Measurements from ENCODE around the gene TMEM30A.

Gene TMEM30A

GRCh38 chr6:75284632-75285282, at the start of gene TMEM30A:
TSS of gene TMEM30A (minus strand) at chr6:75284792. CDS start at chr6:75284638, 154 bp downstream.
- peaks cover 34% of the 10 kb centered on the region for H3K4me1 Mint-ChIP-seq
- H3K27ac Mint-ChIP-seq, result no peak within 1 kb of the TSS
- H3K4me3 Mint-ChIP-seq, result no peak within 1 kb of the TSS
- ATAC-seq (peak; percentile 94), DNase-seq (peak; percentile 94 to 98)
- H3K27me3 Mint-ChIP-seq, result no peaks in the 10 kb centered on the region
- H3K9me3 Mint-ChIP-seq, result no peaks in the 10 kb centered on the region

GRCh38 chr6:75333676-75334200, 49.1 kb upstream of the TMEM30A start:
- no peak overlapping the region for H3K4me3 Mint-ChIP-seq
- H3K27ac Mint-ChIP-seq, result no peak overlapping the region
- ATAC-seq (no peak), DNase-seq (no peak)
- H3K9me3 Mint-ChIP-seq, result no peaks in the 10 kb centered on the region
- peaks cover 36% of the 10 kb centered on the region for H3K27me3 Mint-ChIP-seq
- H3K4me1 Mint-ChIP-seq, result no peaks in the 10 kb centered on the region

- Mint-ChIP-seq H3K4me1 (no peaks in the 10 kb centered on the region), H3K27me3 (peaks cover 28% of the 10 kb centered on the region), H3K27ac (no peak overlapping the region), H3K4me3 (no peak overlapping the region), H3K9me3 (no peaks in the 10 kb centered on the region)
- DNase-seq, result no peak
- no peak for ATAC-seq
These were observed 46.6 kb upstream of the TMEM30A start for GRCh38 chr6:75331151-75331550.

GRCh38 chr6:75329703-75330102, 45.1 kb upstream of the TMEM30A start:
- no peak overlapping the region for H3K27ac Mint-ChIP-seq
- no peak overlapping the region for H3K4me3 Mint-ChIP-seq
- no peaks in the 10 kb centered on the region for H3K9me3 Mint-ChIP-seq
- H3K4me1 Mint-ChIP-seq, result no peaks in the 10 kb centered on the region
- peaks cover 32% of the 10 kb centered on the region for H3K27me3 Mint-ChIP-seq
- DNase-seq (no peak), ATAC-seq (no peak)

GRCh38 chr6:75327807-75328206, 43.2 kb upstream of the TMEM30A start:
- H3K27ac Mint-ChIP-seq, result no peak overlapping the region
- no peaks in the 10 kb centered on the region for H3K4me1 Mint-ChIP-seq
- H3K4me3 Mint-ChIP-seq, result no peak overlapping the region
- ATAC-seq (no peak), DNase-seq (no peak)
- H3K27me3 Mint-ChIP-seq, result peaks cover 25% of the 10 kb centered on the region
- no peaks in the 10 kb centered on the region for H3K9me3 Mint-ChIP-seq

- Mint-ChIP-seq H3K4me3 (no peak overlapping the region), H3K27me3 (peaks cover 17% of the 10 kb centered on the region), H3K27ac (no peak overlapping the region), H3K4me1 (no peaks in the 10 kb centered on the region), H3K9me3 (no peaks in the 10 kb centered on the region)
- ATAC-seq (no peak), DNase-seq (no peak)
These were observed 42.1 kb upstream of the TMEM30A start for GRCh38 chr6:75326557-75327258.

GRCh38 chr6:75318900-75319299, 34.3 kb upstream of the TMEM30A start:
- Mint-ChIP-seq H3K9me3 (no peaks in the 10 kb centered on the region), H3K27me3 (peaks cover 31% of the 10 kb centered on the region), H3K4me3 (no peak overlapping the region), H3K4me1 (no peaks in the 10 kb centered on the region), H3K27ac (no peak overlapping the region)
- DNase-seq (no peak), ATAC-seq (no peak)

- Mint-ChIP-seq H3K27ac (no peak overlapping the region), H3K9me3 (no peaks in the 10 kb centered on the region), H3K4me3 (no peak overlapping the region), H3K27me3 (peaks cover 39% of the 10 kb centered on the region), H3K4me1 (no peaks in the 10 kb centered on the region)
- DNase-seq (no peak), ATAC-seq (no peak)
These were observed 33.1 kb upstream of the TMEM30A start for GRCh38 chr6:75317503-75318206.

GRCh38 chr6:75315978-75316377, 31.4 kb upstream of the TMEM30A start:
- no peaks in the 10 kb centered on the region for H3K4me1 Mint-ChIP-seq
- H3K27ac Mint-ChIP-seq, result no peak overlapping the region
- ATAC-seq (no peak), DNase-seq (no peak)
- no peaks in the 10 kb centered on the region for H3K9me3 Mint-ChIP-seq
- H3K27me3 Mint-ChIP-seq, result peaks cover 40% of the 10 kb centered on the region
- no peak overlapping the region for H3K4me3 Mint-ChIP-seq

- DNase-seq, result no peak
- ATAC-seq, result no peak
- no peak overlapping the region for H3K4me3 Mint-ChIP-seq
- H3K9me3 Mint-ChIP-seq, result no peaks in the 10 kb centered on the region
- H3K27me3 Mint-ChIP-seq, result peaks cover 21% of the 10 kb centered on the region
- H3K4me1 Mint-ChIP-seq, result no peaks in the 10 kb centered on the region
- H3K27ac Mint-ChIP-seq, result no peak overlapping the region
These were observed 23.8 kb upstream of the TMEM30A start for GRCh38 chr6:75308250-75308988.

GRCh38 chr6:75307364-75308004, 22.9 kb upstream of the TMEM30A start:
- no peak overlapping the region for H3K4me3 Mint-ChIP-seq
- H3K27me3 Mint-ChIP-seq, result peaks cover 15% of the 10 kb centered on the region
- no peaks in the 10 kb centered on the region for H3K9me3 Mint-ChIP-seq
- ATAC-seq (no peak), DNase-seq (no peak)
- no peaks in the 10 kb centered on the region for H3K4me1 Mint-ChIP-seq
- no peak overlapping the region for H3K27ac Mint-ChIP-seq

GRCh38 chr6:75306064-75306463, 21.5 kb upstream of the TMEM30A start:
- Mint-ChIP-seq H3K27ac (no peak overlapping the region), H3K4me3 (no peak overlapping the region), H3K4me1 (no peaks in the 10 kb centered on the region), H3K9me3 (no peaks in the 10 kb centered on the region), H3K27me3 (peaks cover 9% of the 10 kb centered on the region)
- DNase-seq, result no peak
- no peak for ATAC-seq

- Mint-ChIP-seq H3K4me1 (no peaks in the 10 kb centered on the region), H3K27me3 (peaks cover 9% of the 10 kb centered on the region), H3K27ac (no peak overlapping the region), H3K4me3 (no peak overlapping the region), H3K9me3 (no peaks in the 10 kb centered on the region)
- ATAC-seq, result no peak
- DNase-seq, result no peak
These were observed 21.0 kb upstream of the TMEM30A start for GRCh38 chr6:75305573-75305972.

- no peak for ATAC-seq
- Mint-ChIP-seq H3K4me1 (no peaks in the 10 kb centered on the region), H3K9me3 (no peaks in the 10 kb centered on the region), H3K4me3 (no peak overlapping the region), H3K27me3 (peaks cover 9% of the 10 kb centered on the region), H3K27ac (no peak overlapping the region)
- no peak for DNase-seq
These were observed 17.7 kb upstream of the TMEM30A start for GRCh38 chr6:75302280-75302679.

- H3K27ac Mint-ChIP-seq, result no peak overlapping the region
- no peak overlapping the region for H3K4me3 Mint-ChIP-seq
- DNase-seq (no peak), ATAC-seq (no peak)
- H3K9me3 Mint-ChIP-seq, result no peaks in the 10 kb centered on the region
- H3K27me3 Mint-ChIP-seq, result peaks cover 9% of the 10 kb centered on the region
- H3K4me1 Mint-ChIP-seq, result no peaks in the 10 kb centered on the region
These were observed 16.9 kb upstream of the TMEM30A start for GRCh38 chr6:75301537-75301936.

Measured in stimulated activated naive CD8-positive, alpha-beta T cell treated with anti-CD3 and anti-CD28 coated beads, Interleukin-15, amount 100 ng/mL, for 72 hours (primary cell).